SH-SY5Y (cell line): ENCODE measurements around the gene COL9A3.

Source experiments
- GATA2 ChIP-seq: IDR thresholded peaks from 2 replicates; pipeline ENCODE4 v1.6.1; 2011; ENCODE audit warnings: mild to moderate bottlenecking, low read depth, low read length
- GATA3 ChIP-seq: IDR thresholded peaks from 2 replicates; pipeline ENCODE4 v1.6.1; 2011; ENCODE audit warnings: low read depth, mild to moderate bottlenecking, low read length, moderate library complexity

DNA sequence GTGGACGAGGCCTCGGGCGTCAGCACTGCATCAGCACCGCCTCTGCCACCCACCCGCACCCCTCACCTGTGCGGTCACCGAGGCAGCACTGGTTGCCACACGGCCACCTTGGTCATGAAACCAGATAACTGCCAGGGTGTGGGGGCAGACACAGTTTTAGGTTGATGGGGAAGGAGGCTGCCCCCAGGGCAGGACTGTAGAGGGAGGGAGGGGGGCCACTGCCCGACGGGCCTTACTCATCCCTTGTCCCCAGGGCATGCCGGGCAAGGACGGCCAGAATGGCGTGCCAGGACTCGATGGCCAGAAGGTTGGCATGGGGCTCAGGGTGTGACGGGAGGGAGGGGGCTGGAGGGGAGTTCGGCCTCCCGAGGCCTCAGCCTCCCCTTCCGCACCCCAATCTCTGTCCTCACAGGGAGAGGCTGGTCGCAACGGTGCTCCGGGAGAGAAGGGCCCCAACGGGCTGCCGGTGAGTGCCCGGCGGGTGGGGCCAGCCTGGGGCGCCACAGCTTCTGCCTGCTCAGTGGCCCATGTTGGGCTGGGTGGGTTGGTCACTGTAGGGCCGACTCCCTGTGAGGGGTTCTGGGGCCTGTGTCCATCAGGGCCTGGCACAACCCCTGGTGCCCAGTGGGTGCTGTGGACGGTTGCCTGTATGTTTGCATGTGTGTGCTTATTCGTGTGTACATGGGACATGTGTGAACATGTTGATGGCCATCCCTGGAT, 11.8 kb downstream of the COL9A3 start:
- TF ChIP-seq GATA2, result no peak
- no peak for TF ChIP-seq GATA3
